GM21381 (cell line): ENCODE measurements around the gene PGAP1.

ENCODE experiments used
- ATAC-seq: cut with Tn5 transposase; IDR thresholded peaks from one replicate; pipeline ENCODE4 v1.9.1; 2021; ENCODE audit warnings: mild to moderate bottlenecking, moderate library complexity; ENCODE audit not compliant: unreplicated experiment

The PGAP1 gene, protein sequence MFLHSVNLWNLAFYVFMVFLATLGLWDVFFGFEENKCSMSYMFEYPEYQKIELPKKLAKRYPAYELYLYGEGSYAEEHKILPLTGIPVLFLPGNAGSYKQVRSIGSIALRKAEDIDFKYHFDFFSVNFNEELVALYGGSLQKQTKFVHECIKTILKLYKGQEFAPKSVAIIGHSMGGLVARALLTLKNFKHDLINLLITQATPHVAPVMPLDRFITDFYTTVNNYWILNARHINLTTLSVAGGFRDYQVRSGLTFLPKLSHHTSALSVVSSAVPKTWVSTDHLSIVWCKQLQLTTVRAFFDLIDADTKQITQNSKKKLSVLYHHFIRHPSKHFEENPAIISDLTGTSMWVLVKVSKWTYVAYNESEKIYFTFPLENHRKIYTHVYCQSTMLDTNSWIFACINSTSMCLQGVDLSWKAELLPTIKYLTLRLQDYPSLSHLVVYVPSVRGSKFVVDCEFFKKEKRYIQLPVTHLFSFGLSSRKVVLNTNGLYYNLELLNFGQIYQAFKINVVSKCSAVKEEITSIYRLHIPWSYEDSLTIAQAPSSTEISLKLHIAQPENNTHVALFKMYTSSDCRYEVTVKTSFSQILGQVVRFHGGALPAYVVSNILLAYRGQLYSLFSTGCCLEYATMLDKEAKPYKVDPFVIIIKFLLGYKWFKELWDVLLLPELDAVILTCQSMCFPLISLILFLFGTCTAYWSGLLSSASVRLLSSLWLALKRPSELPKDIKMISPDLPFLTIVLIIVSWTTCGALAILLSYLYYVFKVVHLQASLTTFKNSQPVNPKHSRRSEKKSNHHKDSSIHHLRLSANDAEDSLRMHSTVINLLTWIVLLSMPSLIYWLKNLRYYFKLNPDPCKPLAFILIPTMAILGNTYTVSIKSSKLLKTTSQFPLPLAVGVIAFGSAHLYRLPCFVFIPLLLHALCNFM

DNA sequence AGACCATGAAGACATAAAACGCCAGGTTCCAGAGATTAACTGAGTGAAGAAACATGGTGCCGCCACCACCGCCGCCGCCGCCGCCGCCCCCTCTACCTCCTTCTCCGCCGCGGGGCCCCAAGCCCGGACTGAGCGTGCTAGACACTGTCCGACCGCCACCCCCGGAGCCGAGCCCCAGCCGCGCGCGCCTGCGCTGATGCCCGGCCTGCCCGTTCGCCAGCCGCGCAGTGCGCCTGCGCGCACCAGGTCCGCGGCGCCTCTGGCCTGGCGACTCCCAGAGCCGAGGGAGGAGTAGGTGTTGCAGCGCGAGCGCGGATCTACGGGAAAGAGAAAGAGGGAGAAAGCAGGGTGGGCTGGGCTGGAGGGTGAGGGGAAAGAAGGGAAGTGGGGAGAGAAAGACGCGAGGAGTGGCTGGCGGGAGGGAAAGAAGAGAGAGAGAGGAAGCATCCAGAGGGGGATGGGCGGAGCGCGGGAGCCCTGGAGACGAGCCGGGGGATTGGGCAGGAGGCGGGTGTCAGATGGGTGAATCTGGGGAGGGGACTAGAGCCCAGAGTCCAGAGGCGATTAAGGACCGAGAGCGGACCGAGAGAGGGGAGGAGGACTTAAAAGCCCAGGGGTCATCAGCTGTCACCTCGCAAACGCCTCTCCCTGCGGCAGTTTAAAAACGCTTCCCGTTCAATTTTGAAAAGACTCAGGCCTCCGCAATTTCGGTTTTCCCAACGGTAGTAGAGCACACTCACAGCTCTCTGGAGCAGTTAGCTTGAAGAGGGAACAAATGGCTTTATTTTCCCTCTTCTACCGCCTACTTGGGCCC is at the start of gene PGAP1:
Gene PGAP1, minus strand, starts transcription at position 146 of the 814 bp plus-strand sequence. Its CDS starts 91 bp downstream, at position 55.
- peak; percentile 88 for ATAC-seq

DNA sequence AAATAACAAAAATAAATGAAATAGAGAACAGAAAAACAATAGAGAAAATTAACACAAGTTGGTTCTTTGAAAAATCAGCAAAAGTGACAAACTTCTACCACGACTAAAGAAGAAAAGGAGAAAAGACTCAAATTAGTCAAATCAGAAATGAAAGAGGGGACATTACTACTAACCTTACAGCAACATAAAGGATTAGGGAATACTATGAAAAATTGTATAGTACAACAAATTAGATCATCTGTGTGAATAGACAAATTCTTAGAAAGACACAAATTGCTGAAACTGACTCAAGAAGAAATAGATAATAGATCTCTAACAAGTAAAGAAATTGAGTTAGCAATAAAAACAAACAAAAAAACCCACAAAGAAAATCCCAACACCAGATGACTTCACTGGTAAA is 48.5 kb upstream of the PGAP1 start:
- ATAC-seq: no peak

DNA sequence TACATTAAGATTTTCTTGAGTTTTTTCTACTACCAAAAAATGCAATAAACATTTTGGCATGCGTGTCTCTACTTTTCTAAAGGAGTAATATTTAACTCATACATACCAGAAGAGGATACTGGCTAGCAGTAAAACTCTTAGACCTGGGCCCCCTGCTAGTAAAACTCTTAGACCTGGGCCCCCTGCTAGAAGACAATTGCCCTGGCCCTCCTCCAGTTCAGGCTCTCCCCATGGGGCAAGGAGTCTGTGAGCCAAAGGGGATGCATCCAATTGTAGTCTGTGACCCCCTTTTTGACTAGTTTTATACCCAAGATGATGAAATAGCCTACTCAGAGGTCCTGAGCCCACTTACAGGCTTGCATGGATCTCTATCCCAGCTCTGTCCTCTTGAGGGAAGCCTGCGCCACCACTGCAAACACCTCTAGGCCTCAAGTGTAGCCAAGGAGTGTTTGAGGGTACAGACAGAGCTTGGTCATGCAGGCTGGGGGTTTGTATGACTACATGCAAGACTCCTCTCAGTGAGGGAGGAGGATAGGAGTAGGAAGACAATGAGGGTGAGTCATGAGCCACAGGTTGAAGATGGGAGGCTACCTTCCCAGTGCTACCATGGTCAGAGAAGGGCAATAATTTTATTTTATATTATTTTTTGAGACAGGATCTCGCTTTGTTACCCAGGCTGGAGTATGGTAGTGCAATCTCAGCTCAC is 45.2 kb upstream of the PGAP1 start:
- ATAC-seq: no peak

DNA sequence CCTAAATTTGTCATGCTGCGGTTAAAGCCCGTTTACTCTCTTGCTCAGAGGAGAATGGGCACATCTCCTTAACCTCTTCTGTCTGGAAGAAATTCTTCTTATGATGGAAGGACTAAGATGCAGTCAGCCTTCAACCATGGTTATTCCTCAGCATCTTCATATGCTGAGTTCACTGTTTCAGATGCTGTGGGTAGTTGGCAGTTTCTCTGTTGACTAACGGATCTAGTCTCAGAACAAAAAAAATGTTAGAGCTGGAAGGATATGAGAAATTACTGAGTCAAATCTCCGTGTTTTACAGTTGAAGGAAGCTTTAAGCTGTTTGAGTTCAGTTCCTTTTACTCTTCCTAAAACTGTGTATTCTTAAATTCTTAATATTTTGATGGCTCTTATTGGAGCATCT is 43.6 kb upstream of the PGAP1 start:
- ATAC-seq: no peak

DNA sequence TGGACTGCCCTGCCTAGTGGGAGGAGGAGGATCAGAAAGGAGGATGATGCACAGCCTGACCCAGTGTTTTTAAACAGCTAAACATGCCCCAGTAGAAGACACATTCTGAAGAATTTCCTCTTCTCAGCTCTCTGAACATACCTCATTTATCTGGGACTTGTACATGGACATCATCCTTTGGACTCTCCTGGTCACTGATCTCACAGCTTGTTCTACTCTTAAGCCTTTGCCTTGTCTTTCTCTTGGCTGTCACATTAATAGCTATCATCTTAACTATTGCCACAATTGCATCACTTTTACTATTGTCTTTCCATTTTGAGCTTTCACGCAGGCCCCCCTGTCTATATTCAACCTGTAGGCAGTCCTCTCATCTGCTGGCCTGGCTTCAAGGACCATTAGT is 42.0 kb upstream of the PGAP1 start:
- ATAC-seq: no peak

DNA sequence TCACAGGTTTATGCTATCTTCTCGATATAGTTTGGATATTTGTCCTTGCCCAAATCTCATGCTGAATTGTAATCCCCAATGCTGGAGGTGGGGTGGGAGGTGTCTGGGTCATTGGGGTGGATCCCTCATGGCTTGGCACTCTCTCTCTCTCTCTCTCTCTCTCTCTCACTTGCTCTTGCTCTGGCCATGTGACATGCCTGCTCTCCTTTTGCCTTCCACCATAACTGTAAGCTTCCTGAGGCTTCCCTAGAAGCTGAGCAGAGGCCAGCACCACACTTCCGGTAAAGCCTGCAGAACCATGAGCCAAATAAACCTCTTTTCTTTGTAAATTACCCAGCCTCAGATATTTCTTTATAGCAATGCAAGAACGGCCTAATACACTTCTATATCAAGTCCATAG is 41.3 kb upstream of the PGAP1 start:
- ATAC-seq: no peak

DNA sequence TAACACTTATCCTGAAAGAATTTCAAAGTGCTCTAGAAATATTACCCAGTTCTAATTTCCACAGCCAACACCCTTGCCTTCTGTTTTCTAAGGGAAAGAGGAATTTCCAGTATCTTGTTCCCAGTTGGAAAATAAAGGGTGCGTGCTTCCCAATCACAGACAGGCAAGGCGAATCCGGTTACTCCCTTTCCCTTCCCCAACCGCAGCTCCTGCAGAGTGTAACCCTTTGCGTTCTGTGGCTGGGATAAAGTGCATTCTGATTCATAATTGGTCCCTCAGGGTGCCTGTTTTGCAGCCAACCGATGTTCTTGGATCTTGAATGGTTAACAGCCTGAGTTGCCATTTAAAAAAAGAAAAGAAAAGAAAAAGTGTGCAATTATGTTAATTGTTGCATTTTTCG is 40.6 kb upstream of the PGAP1 start:
- no peak for ATAC-seq

DNA sequence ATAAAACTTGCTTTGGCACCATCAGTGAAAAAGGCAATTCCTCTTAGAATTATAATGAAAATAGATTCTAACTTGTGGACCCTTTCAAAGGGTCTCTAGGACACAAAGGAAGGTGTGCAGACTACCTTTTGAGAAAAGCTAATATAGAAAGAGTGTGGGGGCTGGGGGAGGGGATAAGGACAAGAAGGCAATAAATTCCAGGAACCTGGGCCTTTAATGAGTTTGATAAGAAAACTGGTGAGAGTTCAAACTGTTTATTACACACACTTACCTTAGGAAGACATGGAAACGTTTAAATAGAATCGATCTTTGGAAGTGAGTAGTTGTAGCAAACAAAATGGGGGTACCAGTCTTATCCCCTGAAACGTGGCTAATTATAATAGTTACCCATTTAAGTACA is 39.6 kb upstream of the PGAP1 start:
- ATAC-seq: no peak

DNA sequence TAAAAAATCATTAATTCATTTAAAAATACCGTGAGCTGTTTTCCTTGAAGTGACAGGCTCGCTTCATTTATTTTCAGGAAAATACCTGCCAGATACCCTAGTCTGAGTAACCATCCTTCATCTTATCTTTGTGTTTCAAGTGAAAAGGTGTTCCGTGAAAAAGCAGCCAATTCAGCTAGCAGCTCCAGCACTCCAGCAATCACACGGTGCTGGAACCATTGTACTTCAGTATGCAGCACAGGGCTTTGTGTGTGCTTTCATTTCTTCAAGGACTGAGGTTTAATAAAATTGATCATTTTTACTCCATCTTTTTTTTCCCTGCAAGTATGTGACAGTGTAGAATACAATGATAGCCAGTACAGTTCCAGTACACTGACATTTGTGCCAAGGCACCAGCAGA is 39.1 kb upstream of the PGAP1 start:
- ATAC-seq: no peak

DNA sequence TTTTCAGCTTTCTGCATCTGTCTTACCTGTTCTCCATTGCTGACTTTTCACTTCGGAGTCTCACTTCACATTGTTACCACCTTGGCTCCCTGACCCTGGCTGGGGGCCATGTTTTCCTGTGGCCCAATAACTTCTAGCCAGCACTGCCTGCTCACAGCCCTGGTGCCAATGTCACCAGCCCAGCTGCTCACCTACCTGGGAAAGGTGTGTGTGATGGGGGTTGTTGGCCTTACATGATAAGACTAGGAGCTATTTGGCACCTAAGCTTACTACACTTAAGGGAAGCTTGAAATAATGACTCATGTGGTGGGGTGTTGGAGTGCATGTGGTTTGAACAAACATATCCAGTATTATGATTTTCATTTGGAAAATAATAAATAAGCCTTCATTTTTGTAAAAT is 37.5 kb upstream of the PGAP1 start:
- ATAC-seq: no peak

DNA sequence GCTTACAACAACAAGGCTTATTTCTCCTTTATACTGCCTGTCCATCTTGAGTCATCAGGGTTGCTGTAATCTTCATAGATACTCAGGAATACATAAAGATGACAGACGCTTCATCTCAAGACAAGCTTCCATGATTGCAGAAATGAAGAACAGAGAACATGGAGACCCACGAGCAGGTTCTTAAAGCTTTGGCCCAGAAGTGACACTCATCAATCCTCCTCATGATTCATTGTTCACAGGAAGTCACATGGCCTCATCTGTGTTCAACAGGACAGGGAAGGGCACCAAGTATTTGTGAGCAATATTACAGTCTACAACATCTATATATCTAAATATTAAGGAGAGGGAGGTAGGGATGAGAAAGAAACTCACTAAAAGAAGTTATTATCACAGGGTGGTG is 36.5 kb upstream of the PGAP1 start:
- no peak for ATAC-seq

DNA sequence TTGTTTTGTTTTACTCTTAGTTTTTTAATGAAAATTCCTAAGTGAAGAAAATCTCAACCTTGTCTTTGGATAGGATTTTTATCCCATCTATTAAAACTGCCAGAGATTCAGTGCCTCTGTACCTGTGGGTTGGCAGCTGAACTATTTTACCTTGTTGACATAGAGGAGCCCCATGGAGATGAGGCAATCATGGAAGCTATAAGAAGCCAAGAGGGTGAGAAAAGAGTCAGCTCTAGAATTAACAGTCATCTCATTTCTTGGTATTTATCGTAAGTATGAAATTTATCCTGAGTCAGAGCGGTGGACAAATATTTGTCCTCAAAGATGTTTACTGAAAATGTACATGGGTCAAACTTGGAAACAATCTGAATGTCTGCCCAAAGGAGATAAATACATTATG is 35.8 kb upstream of the PGAP1 start:
- no peak for ATAC-seq

DNA sequence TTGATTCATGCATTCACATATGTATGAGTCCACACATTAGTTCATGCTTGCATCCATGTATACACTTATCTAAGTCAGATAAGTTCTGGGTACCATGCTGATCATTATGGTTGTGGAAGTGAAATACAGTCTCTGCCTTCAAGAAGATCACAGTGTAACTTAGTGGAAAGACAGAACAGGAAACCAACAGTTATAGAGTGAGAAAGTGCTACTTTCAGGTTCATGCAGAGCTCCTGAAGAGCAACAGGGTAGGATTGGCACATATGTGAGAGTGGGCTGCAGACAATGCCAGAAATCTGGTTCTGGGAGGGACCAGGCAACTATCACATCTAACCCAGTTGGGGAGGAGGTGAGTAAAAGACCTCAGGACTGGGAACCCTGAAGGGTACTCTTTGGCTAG is 35.4 kb upstream of the PGAP1 start:
- ATAC-seq: peak; percentile 99

DNA sequence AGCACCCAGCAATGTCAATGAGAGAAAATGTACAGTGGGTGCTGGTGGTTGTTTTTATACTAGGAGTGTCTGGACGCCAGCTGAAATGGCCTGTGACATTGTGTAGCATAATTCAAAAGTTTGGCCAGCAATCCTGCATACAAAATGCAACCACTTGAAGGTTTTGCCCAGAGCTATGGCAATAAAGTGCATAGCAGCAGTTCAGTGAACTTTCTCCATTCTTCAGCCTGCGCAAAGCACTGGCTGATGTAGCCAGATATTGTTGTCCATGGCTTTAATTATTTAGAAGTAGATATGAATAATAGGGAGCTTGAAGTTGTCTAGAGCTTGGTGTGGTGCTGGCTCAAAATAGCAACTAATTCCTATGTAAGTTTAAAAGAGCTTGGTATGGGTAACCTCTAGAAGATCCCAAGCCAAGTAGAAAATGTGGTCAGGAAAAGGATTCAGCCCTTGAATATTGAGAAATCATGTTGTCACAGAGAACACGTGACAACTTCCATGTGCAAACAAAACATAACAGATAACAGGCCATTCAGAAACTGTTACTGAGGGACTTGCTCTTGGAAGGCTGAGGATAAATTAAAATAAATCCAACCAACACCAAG is 33.3 kb upstream of the PGAP1 start:
- no peak for ATAC-seq

DNA sequence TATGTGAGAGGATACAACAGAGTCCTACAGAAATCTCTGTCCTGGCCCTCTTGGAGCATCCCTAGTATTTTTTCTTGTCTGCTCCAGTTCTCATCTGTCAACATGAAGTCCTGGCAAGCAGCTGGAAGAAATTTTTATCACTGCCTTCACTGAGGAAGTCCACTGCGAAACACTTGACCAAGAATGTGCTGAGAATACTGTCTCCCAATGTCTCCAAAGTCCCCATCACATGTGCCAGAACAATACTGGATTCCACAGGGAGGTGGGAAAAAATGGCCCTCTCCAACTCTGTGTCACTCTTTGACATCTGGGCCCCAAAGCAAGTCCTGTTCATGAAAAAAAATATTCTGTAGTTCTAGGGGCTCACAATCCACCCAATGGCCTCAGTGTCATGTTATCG is 32.8 kb upstream of the PGAP1 start:
- no peak for ATAC-seq

DNA sequence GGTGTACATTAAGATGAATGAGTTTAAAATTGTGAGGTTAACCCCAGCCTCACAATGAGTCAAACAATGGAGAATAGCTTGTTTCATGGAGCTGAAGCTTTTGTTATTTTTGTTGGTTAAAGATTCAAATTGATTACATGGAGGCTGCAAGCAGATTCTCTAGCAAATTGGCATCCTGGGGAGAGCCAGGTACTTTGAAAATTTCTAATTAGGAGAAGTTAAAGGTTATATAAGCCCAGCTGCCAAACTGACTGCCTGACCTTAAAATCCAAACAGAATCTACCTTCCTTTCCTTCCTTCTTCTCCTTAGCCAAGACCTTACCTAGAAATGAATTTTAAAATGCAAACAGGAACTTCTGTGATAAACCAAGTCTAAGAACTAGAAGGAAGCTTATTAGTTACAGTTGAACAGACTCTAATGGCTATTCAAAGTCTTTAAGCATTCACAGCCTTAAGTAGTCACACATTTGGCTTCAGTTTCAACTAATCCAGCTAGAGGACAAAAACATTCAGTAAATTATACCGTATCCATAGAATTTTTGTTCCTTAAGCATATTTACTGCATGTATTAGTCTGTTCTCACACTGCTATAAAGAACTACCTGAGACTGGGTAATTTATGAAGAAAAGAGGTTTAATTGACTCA is 31.5 kb upstream of the PGAP1 start:
- no peak for ATAC-seq

DNA sequence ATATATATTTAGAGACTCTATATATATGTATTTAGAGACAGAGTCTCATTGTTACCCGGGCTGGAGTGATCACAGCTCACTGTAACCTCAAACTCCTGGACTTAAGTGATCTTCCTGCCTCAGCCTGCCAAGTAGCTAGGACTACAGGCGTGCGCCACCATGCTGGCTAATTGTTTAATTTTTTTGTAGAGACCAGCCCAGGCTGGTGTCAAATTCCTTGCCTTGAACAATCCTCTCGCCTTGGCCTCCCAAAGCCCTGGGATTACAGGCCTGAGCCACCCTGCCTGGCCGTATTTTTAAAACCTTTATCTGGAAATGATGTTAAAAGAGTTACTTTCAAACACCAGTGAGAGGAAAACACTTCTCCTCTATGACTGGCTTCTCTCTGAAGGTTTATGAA is 30.9 kb upstream of the PGAP1 start:
- no peak for ATAC-seq

DNA sequence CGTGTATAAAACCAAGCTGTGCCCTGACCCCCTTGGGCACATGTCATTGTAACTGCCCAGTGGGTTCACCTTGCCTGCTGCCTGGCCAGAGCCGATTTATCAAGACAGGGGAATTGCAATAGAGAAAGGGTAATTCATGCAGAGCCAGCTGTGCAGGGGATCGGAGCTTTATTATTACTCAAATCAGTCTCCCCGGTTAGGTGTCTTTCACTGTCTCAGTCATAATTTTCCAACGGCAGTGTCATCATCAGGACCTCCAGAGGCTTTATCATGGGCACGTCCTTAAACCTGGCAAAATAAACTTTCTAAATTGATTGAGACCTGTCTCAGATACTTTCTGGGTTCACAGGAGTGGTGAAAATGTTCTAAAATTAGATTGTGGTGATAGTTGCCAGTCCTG is 29.6 kb upstream of the PGAP1 start:
- ATAC-seq: no peak

DNA sequence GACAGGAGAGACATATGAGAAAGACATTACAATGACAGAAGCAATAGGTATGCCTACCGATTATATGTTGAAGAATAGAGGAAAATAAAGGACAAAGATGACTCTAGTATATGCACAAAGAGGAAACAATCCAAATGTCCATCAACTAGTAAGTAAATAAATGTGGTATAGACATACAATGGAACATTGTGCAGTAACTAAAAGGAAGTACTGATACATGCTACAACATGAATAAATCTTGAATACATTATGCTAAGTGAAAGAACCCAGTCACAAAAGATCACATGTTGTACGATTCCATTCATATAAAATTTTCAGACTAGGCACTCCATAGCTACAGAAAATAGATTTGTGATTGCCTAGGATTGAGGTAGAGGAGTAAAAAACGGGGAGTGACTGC is 28.5 kb upstream of the PGAP1 start:
- no peak for ATAC-seq

DNA sequence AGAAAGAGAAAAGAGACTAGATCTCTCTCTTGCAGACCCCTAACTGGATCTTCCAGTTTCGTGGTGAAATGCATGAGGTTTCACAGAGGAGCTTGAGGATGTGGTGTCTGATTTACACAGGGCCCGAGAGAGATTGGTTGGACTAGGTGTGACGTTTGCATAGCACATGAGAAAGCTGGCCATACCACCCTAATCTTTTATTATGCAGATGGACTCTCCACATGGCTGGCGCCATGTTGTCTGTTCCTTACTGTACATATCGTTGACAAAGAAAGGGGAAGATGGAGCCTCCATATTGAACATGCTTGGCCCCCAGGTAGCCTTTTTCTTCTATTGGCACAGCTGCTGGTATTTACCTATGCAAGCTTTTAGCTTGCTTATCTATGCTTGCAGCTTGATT is 27.5 kb upstream of the PGAP1 start:
- no peak for ATAC-seq
